Measurements from ENCODE around the gene IFNA5. TPM values are rescaled to one million over a fixed set of nuclear protein-coding genes. Genes with fewer than 3 reads are reported as not detected.

Gene IFNA5
- not detected for total RNA-seq
- long read RNA-seq = 0 reads

DNA sequence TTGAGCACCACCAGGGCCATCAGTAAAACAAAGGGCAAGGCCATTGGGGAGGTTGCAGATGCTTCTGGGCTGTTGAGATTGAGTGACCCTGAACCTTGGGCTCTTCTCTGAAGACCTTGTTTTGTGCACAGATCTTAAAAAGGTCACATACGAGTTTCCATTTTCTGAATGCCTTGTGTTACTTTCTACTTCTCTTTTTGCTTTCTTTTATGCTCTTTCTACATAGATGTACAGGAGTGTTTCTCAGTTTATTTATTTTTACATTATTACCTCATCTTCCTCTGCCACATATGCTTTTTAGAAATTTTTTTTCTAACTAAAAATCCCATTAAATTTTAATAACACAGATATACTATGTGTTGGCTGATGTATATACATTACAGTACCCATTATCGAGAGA, at the start of gene IFNA5:
Gene IFNA5 (minus strand): TSS at position 101 of the 400 bp plus-strand sequence. CDS start 57 bp downstream, at position 44.
- no peak for DNase-seq (ENCODE audit: low spot score)

- DNase-seq (ENCODE audit: low spot score) = no peak
Measured at GRCh38 chr9:21350787-21351186, 45.7 kb upstream of the IFNA5 start, which contains the start of gene IFNA6. Gene IFNA6, minus strand, starts transcription at chr9:21350887. Its CDS starts 0 bp downstream, at chr9:21350887.

DNA sequence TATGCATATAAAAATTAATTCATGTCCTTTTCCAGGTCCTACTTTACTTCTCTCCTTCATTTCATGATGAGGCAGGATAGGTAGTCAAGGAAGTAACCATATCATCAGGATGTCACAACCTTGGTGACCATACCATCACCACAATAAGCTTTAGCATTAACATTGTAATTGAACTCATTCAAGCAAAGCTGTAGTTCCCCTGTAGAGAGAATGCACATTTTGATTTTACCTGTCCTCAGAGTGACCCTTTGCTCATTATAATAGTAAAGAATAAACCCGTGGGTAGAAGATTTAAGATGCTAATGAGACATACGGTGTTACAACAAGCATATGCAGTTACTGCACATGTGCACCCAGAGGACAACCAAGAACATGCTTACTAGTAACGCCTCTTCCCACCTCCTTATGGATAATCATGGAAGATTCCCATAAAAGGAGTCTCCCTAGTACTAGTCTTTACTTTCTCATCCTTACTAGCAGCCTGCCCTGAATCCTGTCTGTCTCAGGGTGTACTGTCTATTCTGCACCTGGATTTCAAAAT, 43.4 kb upstream of the IFNA5 start:
- no peak for DNase-seq (ENCODE audit: low spot score)

- no peak for DNase-seq (ENCODE audit: low spot score)
Measured at GRCh38 chr9:21340735-21341134, 35.6 kb upstream of the IFNA5 start.

GRCh38 chr9:21336457-21336856, 31.3 kb upstream of the IFNA5 start:
- DNase-seq (ENCODE audit: low spot score) = no peak

GRCh38 chr9:21334701-21335632, 29.9 kb upstream of the IFNA5 start, which contains the start of gene KLHL9:
Gene KLHL9, minus strand, starts transcription at chr9:21335404. Its CDS starts 545 bp downstream, at chr9:21334859.
- peak; percentile 97 for DNase-seq (ENCODE audit: low spot score)

DNA sequence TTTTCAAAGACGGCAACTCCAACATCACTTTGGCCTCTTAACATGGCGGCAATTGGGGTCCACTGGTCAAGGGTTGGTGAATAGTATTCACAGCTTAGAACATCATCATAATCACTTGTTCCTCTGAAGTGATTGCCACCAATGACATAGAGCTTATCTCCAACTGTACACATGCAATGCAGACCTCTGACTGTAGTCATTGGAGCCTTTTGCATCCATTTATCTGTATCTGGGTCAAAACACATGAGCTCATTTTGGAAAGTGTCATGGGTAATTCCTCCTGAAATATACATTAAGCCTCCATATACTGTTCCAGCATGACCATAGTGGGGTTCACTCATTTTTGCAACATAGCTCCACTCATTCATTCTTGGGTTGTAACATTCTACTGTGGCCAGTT, 28.1 kb upstream of the IFNA5 start:
- no peak for DNase-seq (ENCODE audit: low spot score)

DNA sequence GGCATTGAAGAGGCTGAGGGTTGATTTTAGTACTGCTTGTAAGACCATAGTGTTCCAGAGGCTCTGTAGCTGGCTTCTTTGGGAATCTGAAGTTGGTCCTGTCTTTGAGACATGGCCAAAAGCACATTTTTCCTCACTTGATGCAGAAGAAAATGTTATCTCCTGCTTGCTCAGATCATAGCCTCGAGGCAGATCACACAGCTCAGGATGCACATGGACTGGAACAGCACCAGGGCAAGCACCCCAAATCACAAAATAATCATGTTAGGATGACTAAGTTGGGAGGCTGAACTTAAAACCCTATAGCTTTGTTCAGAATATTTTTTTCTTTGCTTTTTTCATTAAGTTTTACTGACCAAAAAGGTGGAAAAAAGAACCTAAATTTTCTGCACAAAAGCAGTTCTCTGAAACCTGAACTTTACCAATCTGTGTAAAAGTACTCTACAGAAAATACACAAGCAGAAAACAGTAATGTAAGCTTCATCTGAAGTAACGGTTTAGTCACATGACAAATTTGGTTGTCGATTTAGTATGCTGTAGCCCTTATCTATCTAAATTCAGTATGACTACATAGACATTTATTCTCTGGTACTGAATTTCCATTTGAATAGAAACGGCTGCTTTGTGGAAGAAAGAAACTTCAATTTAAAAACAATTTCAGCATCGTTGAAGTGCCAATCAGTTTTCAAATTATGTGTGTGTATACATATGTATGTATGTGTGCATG, 26.7 kb upstream of the IFNA5 start:
- no peak for DNase-seq (ENCODE audit: low spot score)

DNA sequence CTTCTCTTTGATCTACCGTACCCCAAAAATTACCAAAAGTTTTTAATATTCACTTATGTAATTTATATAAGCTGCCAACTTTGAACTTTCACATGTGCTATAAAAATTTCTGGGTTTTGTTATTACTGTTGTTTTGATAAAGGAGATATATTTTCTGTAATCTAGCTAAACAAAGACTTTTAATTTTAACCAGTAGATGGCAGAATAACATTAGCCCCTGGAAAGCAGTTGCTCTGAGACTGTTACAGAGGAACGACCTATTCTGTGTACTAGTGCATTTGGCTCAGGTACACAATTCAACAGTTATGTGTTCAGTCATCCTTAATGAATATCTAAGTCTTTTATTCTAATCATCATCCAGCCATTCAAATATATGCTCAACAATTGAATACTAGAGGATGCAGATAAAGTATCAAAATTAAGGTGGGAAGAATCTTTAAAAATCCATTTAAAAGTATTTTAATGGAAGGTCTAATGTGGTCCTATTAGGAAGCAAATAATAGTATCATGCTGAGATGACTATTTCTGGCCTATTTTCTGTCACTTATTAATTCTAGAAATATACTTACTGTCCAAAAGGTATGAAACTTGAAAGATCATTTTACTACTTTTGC, 21.5 kb upstream of the IFNA5 start:
- no peak for DNase-seq (ENCODE audit: low spot score)

DNA sequence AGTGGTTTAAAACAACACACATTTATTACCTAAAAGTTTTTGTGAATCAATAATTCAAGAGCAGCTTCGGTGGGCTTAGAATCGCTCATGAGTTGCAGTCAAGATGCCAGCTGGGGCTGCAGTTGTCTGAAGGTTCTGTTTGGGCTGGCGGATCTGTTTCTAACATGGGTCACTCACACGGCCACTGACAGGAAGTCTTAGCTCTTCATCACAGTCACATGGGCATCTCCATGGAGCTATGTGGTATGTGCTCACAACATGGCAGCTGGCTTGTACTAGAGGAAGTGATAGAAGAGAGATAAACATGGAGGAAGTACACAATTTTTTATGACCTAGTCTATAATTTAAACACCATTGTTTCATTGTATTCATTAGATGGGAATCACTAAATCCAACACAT, 18.9 kb upstream of the IFNA5 start:
- DNase-seq (ENCODE audit: low spot score) = no peak

DNA sequence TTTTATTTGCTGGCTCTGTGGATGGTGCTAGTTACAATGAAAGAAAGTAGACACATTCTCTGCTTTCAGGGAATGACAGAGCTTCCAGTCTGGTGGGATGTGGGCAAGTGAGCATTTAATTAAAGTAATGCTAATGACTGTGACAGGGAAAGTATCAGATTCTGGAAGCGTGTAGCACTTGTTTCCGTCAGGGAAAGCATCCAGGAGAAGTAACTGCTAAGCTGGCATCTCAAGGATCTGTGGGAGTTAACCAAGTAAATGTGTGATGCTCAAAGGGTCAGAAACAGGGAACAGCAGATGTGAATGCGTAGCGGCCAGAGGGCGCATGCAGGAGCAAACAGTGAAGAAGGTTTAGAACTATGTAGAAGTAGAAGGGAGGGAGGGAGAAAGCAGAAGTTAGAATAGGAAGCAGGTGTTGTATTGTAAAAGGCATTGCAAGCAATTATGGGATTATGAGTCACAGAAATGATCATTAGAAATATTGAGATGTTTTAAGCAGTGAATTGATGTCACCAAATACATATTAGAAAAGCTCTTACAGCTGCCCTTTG, 17.9 kb upstream of the IFNA5 start:
- DNase-seq (ENCODE audit: low spot score) = no peak

GRCh38 chr9:21320465-21320864, 15.4 kb upstream of the IFNA5 start:
- no peak for DNase-seq (ENCODE audit: low spot score)

GRCh38 chr9:21317956-21318923, 13.1 kb upstream of the IFNA5 start:
- no peak for DNase-seq (ENCODE audit: low spot score)

- no peak for DNase-seq (ENCODE audit: low spot score)
Measured at GRCh38 chr9:21316860-21317259, 11.7 kb upstream of the IFNA5 start.

DNA sequence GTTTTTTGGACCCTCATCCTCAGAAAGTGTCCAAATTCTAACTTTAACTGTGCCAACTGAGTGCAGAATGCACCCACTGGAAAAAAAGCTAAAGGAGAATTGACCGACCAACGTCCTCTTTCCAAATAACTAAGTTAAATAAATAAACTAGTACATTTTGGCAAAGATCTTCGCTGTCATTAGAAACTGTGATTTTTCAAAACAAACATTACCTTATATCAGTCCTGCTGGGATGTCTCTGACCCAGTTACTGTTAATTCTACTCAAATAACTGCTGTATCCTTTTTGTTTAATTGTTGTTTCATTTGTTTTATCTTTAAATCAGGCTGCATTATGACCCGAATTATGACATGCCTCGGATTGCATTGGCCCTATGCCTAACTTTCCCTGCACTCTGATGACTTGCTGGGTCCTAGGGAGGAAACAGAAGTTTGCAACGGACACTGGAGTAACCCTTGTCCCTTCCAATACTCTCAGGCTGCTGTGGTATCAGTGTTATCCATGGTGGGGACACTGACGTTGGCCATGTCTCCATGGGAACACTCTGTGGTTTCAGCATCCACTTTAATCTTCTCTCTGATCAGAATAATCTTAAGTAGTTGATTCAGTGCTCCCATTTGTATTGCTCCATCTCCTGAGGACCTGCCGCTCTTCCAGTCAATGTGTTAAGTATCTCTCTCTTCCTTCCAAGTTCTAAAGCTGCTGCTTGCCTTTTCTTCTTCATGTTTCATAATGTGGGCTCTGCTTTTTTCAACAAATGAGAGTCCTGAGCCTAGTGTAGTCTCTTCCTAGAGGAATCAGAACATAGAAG, 11.1 kb upstream of the IFNA5 start:
- DNase-seq (ENCODE audit: low spot score) = no peak

DNA sequence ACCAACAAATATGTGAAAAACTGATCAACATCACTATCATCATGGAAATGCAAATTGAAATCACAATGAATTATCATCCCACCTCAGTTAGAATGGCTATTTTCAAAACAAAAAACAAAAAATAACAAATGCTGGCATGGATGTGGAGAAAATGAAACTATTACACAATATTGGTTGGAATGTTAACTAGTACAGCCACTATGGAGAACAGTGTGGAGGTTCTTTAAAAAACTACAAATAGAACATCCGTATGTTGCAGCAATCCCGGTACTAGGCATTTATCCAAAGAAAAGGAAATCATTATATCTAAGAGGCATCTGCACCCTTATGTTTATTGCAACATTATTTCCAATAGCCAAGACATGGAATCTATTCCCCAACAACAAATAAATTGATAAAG, 9.0 kb upstream of the IFNA5 start:
- no peak for DNase-seq (ENCODE audit: low spot score)

GRCh38 chr9:21311889-21312288, 6.8 kb upstream of the IFNA5 start:
- no peak for DNase-seq (ENCODE audit: low spot score)

DNA sequence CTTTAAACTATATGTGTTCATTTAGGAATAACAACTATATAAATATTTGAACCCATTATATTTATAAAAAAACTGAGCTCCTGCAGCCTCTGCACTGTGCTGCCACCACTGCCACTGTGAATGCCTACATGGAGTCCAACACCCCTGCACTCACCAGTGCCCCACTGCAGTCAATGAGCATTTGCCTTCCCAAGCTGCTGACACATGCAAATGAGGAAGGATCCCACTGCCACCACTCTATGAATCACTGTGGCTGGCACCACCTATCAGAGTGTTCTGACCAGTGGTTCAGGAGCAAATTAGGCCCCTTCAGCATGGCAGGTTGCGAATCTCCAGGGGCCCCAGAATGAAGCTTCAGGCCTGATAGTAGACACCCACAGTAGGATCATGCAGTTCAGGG, 9.1 kb downstream of the IFNA5 start:
- DNase-seq (ENCODE audit: low spot score) = no peak

DNA sequence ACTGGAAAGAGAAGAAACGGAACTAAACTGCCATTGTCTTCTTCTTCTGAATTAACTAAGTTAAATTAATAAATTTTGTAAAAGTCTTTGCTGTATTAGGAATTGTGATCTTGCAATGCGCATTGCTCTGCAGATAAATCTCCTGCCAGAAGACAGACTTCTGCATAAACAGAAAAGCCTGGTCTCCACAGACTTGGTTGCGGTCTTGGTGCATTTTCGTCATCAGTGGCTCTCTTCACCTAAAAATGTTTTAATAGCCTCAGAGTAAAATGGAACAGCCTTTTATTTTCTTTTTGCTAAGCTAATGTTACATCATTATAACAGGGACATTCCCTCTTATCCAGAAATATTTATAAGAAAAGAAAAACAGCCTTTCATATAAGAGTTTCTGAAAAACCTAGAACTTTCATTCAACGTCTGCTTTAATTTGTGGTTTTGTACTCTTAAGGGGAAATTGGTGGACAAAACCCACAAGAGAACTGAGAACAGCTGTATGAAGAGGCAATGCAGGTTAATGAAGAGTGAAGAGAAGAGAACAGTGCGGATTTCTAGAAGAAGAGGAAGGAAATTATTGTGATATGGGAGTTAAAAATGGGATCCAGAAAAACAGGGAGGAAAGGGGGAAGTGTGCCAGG, 10.1 kb downstream of the IFNA5 start:
- no peak for DNase-seq (ENCODE audit: low spot score)
